Trophoblast cell (in vitro differentiated cells and primary cell): Measurements from ENCODE around the gene ZNF358.

ENCODE experiments used
- DNase-seq, 2 donors: peaks; one replicate each; pipeline ENCODE4 v3.0.0-alpha.2; 2016
- H2AFZ ChIP-seq: 2 replicates; pipeline ENCODE4 v1.6.1; 2013; ENCODE audit warnings: low read length, moderate library complexity, mild to moderate bottlenecking; ENCODE audit not compliant: insufficient read depth, poor library complexity
- H2AK5ac ChIP-seq: 2 replicates; pipeline ENCODE4 v1.6.1; 2013; ENCODE audit warnings: mild to moderate bottlenecking, low read length
- H2BK120ac ChIP-seq: 2 replicates; pipeline ENCODE4 v1.6.1; 2013; ENCODE audit warnings: low read length, mild to moderate bottlenecking, moderate library complexity; ENCODE audit not compliant: insufficient read depth, poor library complexity
- H2BK12ac ChIP-seq: 2 replicates; pipeline ENCODE4 v1.6.1; 2013; ENCODE audit warnings: mild to moderate bottlenecking, low read length, moderate library complexity
- H2BK5ac ChIP-seq: 2 replicates; pipeline ENCODE4 v1.6.1; 2013; ENCODE audit warnings: low read length, low read depth, moderate library complexity, mild to moderate bottlenecking; ENCODE audit not compliant: poor library complexity
- H3K14ac ChIP-seq: 2 replicates; pipeline ENCODE4 v1.6.1; 2013; ENCODE audit warnings: mild to moderate bottlenecking, low read length
- H3K18ac ChIP-seq: 2 replicates; pipeline ENCODE4 v1.6.1; 2013; ENCODE audit warnings: mild to moderate bottlenecking, low read length
- H3K23ac ChIP-seq: 2 replicates; pipeline ENCODE4 v1.6.1; 2013; ENCODE audit warnings: low read length
- H3K27ac ChIP-seq: 2 replicates; pipeline ENCODE4 v1.5.1; 2013; ENCODE audit warnings: low read depth, mild to moderate bottlenecking, inconsistent platforms, low read length, moderate library complexity
- H3K27me3 ChIP-seq: 2 replicates; pipeline ENCODE4 v1.6.1; 2013; ENCODE audit warnings: inconsistent platforms, mild to moderate bottlenecking, low read length, moderate library complexity; ENCODE audit not compliant: insufficient read depth
- H3K36me3 ChIP-seq, 2 experiments: 1 replicate in 1 of 2; 2 replicates in 1 of 2; pipeline ENCODE4 v1.6.1; 2013; ENCODE audit warnings: low read length in 2 of 2, mild to moderate bottlenecking in 2 of 2, moderate library complexity in 1 of 2; ENCODE audit not compliant: insufficient read depth in 2 of 2, control insufficient read depth in 1 of 2
- H3K4ac ChIP-seq: 2 replicates; pipeline ENCODE4 v1.6.1; 2013; ENCODE audit warnings: low read depth, mild to moderate bottlenecking, low read length, moderate library complexity
- H3K4me1 ChIP-seq, 2 experiments: 1 replicate in 1 of 2; 2 replicates in 1 of 2; pipeline ENCODE4 v1.6.1; 2013; ENCODE audit warnings: low read length in 2 of 2, mild to moderate bottlenecking in 2 of 2, moderate library complexity in 1 of 2; ENCODE audit not compliant: insufficient read depth in 2 of 2, control insufficient read depth in 1 of 2
- H3K4me2 ChIP-seq: 2 replicates; pipeline ENCODE4 v1.6.1; 2013; ENCODE audit warnings: inconsistent platforms, mild to moderate bottlenecking, low read length, moderate library complexity
- H3K4me3 ChIP-seq: 2 replicates; pipeline ENCODE4 v1.5.1; 2013; ENCODE audit warnings: mild to moderate bottlenecking, low read depth, low read length, inconsistent platforms
- H3K79me1 ChIP-seq: one replicate; pipeline ENCODE4 v1.6.1; 2013; ENCODE audit warnings: low read length
- H3K79me2 ChIP-seq: 2 replicates; pipeline ENCODE4 v1.6.1; 2013; ENCODE audit warnings: low read length, mild to moderate bottlenecking; ENCODE audit not compliant: control insufficient read depth, insufficient read depth, poor library complexity
- H3K9ac ChIP-seq: 2 replicates; pipeline ENCODE4 v1.6.1; 2013; ENCODE audit warnings: mild to moderate bottlenecking, low read length
- H3K9me3 ChIP-seq: 2 replicates; pipeline ENCODE4 v1.6.1; 2013; ENCODE audit warnings: low read depth, mild to moderate bottlenecking, control low read depth, inconsistent platforms, low read length; ENCODE audit not compliant: insufficient read depth
- H4K12ac ChIP-seq: 2 replicates; pipeline ENCODE4 v1.6.1; 2013; ENCODE audit warnings: low read depth, mild to moderate bottlenecking, low read length, moderate library complexity
- H4K8ac ChIP-seq: 2 replicates; pipeline ENCODE4 v1.6.1; 2013; ENCODE audit warnings: low read depth, mild to moderate bottlenecking, low read length, moderate library complexity
- H4K91ac ChIP-seq: one replicate; pipeline ENCODE4 v1.6.1; 2013; ENCODE audit warnings: low read depth, mild to moderate bottlenecking, low read length, moderate library complexity
- WGBS: extraction: QIAGEN DNeasy Blood & Tissue Kit; methylation state at CpG from one replicate; pipeline ENCODE4 v1.1.7; 2013; ENCODE audit warnings: missing lambda C conversion rate; ENCODE audit not compliant: insufficient read length, insufficient coverage; ENCODE audit errors: extremely low coverage; 5-methylcytosine and 5-hydroxymethylcytosine counted together

The ZNF358 gene

GRCh38 chr19:7513809-7514642, 1.9 kb upstream of the ZNF358 start:
- Histone ChIP-seq H3K27ac (no peak overlapping the region), H2BK120ac (no peak overlapping the region), H4K91ac (no peak overlapping the region), H3K36me3 (peaks cover 3 to 4% of the 10 kb centered on the region in 2 experiments), H3K79me1 (peaks cover 17% of the 10 kb centered on the region), H2AFZ (no peak overlapping the region), H4K12ac (no peak overlapping the region), H4K8ac (no peak overlapping the region), H3K23ac (no peak overlapping the region), H3K18ac (no peak overlapping the region), H3K14ac (no peak overlapping the region), H3K4me2 (no peak overlapping the region), H3K79me2 (peaks cover 11% of the 10 kb centered on the region), H3K4ac (no peak overlapping the region), H2BK5ac (no peak overlapping the region), H3K4me1 (peaks cover 11 to 15% of the 10 kb centered on the region in 2 experiments), H3K9me3 (no peaks in the 10 kb centered on the region), H2BK12ac (no peak overlapping the region), H3K9ac (no peak overlapping the region), H3K27me3 (no peaks in the 10 kb centered on the region), H2AK5ac (no peak overlapping the region), H3K4me3 (no peak overlapping the region)
- no CpG with 5 or more reads among the region's 5 CpGs for WGBS
- DNase-seq = no peak

DNA sequence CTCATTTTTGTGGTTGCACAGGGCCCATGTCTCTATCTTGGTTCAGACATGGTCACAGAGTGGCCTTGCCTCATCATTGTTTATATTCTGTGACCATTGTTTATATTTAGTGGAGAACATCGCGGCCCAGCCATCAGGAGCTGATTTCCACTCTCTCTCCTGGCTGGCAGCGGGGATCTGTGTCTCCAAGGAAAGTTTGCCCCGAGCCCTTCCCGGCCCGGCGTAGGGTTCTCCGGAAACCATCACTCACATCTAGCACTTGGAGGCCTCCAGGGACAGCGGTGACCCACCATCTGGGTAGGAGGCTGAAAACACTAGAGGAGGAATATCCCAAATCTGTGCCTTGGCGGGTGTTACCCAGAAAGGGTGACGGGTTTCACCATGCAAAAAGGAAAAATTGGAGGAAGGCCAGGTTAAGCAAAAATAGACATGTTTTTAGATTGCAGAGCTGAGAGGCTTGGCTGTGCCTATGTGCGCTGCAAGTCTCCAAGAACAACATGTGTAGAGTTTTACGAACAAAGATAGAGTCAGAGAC, 726 bp upstream of the ZNF358 start:
- peaks cover 11% of the 10 kb centered on the region for H3K79me2 ChIP-seq
- no peak overlapping the region for H3K4me3 ChIP-seq
- no peaks in the 10 kb centered on the region for H3K27me3 ChIP-seq
- peak overlapping the region; percentile 66 for H2BK5ac ChIP-seq
- peak overlapping the region; percentile 89 for H4K91ac ChIP-seq
- peak overlapping the region; percentile 37 for H2BK12ac ChIP-seq
- peak overlapping the region; percentile 78 for H3K4ac ChIP-seq
- H4K12ac ChIP-seq = peak overlapping the region; percentile 63
- peak overlapping the region; percentile 41 for H3K4me2 ChIP-seq
- H2AFZ ChIP-seq = peak overlapping the region; percentile 23
- peaks cover 17% of the 10 kb centered on the region for H3K79me1 ChIP-seq
- H3K23ac ChIP-seq = no peak overlapping the region
- no peaks in the 10 kb centered on the region for H3K9me3 ChIP-seq
- peak overlapping the region; percentile 9 for H3K27ac ChIP-seq
- peak overlapping the region; percentile 88 for H3K14ac ChIP-seq
- peaks cover 14 to 15% of the 10 kb centered on the region in 2 experiments for H3K36me3 ChIP-seq
- H2BK120ac ChIP-seq = peak overlapping the region; percentile 40
- peak overlapping the region; percentile 84 for H4K8ac ChIP-seq
- DNase-seq = no peak
- H3K18ac ChIP-seq = peak overlapping the region; percentile 55
- H3K4me1 ChIP-seq = peaks cover 11 to 15% of the 10 kb centered on the region in 2 experiments
- H2AK5ac ChIP-seq = peak overlapping the region; percentile 78
- no CpG with 5 or more reads among the region's 13 CpGs for WGBS
- H3K9ac ChIP-seq = peak overlapping the region; percentile 7

GRCh38 chr19:7516333-7516732, 430 bp downstream of the ZNF358 start:
- H3K79me1 ChIP-seq = peaks cover 17% of the 10 kb centered on the region
- peaks cover 11% of the 10 kb centered on the region for H3K79me2 ChIP-seq
- no CpG with 5 or more reads among the region's 28 CpGs for WGBS
- H2BK12ac ChIP-seq = peak overlapping the region; percentile 79
- no peaks in the 10 kb centered on the region for H3K9me3 ChIP-seq
- peaks cover 18 to 24% of the 10 kb centered on the region in 2 experiments for H3K36me3 ChIP-seq
- no peak for DNase-seq
- H3K18ac ChIP-seq = peak overlapping the region; percentile 60
- H2BK5ac ChIP-seq = peak overlapping the region; percentile 81
- H3K23ac ChIP-seq = no peak overlapping the region
- peak overlapping the region; percentile 80 for H4K91ac ChIP-seq
- peak overlapping the region; percentile 75 for H3K14ac ChIP-seq
- peaks cover 11 to 15% of the 10 kb centered on the region in 2 experiments for H3K4me1 ChIP-seq
- H3K4me3 ChIP-seq = peak overlapping the region; percentile 84
- peak overlapping the region; percentile 96 for H3K4ac ChIP-seq
- peak overlapping the region; percentile 69 for H4K8ac ChIP-seq
- H3K4me2 ChIP-seq = peak overlapping the region; percentile 74
- H2AFZ ChIP-seq = peak overlapping the region; percentile 58
- peak overlapping the region; percentile 65 for H2BK120ac ChIP-seq
- H3K27ac ChIP-seq = no peak overlapping the region
- peak overlapping the region; percentile 96 for H2AK5ac ChIP-seq
- peak overlapping the region; percentile 91 for H3K9ac ChIP-seq
- H3K27me3 ChIP-seq = no peaks in the 10 kb centered on the region
- H4K12ac ChIP-seq = peak overlapping the region; percentile 85

DNA sequence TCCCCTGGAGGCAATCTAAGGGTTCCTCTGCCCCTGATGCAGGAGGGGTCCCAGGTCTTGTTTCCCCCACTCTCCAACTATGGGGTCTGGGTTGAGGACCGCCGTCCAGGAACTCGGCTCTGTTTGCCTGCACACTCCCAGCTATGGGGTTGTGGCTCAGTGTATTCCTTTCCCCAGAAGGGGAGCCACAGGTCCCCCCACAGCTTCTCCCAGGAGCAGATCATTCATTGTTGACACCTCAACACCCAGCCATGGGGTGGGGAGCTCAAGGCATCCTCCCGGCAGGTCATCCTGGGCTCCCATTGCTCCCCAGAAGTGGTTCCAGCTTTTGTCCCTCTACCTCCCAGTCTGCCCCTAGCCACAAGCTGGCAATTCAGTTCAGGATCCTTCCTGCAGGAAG, 975 bp downstream of the ZNF358 start:
- Histone ChIP-seq H4K91ac (peak overlapping the region; percentile 80), H3K79me1 (peaks cover 18% of the 10 kb centered on the region), H3K36me3 (peaks cover 18 to 24% of the 10 kb centered on the region in 2 experiments), H3K27me3 (no peaks in the 10 kb centered on the region), H2BK5ac (peak overlapping the region; percentile 81), H3K9me3 (no peaks in the 10 kb centered on the region), H2BK120ac (peak overlapping the region; percentile 65), H3K4me3 (peak overlapping the region; percentile 84), H3K18ac (peak overlapping the region; percentile 60), H3K14ac (peak overlapping the region; percentile 75), H2BK12ac (peak overlapping the region; percentile 79), H3K9ac (peak overlapping the region; percentile 91), H3K27ac (no peak overlapping the region), H2AFZ (no peak overlapping the region), H3K4ac (peak overlapping the region; percentile 96), H4K8ac (peak overlapping the region; percentile 69), H2AK5ac (peak overlapping the region; percentile 96), H3K4me1 (peaks cover 11 to 15% of the 10 kb centered on the region in 2 experiments), H4K12ac (peak overlapping the region; percentile 85), H3K79me2 (peaks cover 11% of the 10 kb centered on the region), H3K4me2 (peak overlapping the region; percentile 74), H3K23ac (no peak overlapping the region)
- WGBS = no CpG with 5 or more reads among the region's 4 CpGs
- no peak for DNase-seq
